Dermis blood vessel endothelial cell (primary cell): ENCODE measurements around the gene SRSF10. TPM values are rescaled to one million over a fixed set of nuclear protein-coding genes. Genes with fewer than 3 reads are reported as not detected.
"Not testable (repeated sequence)": the region's sequence is repeated elsewhere in the genome, so short reads cannot be mapped to it uniquely, and the experiment has no call there.

Experiments used
- DNase-seq: peaks from one replicate; pipeline ENCODE4 v3.0.0; 2010
- total RNA-seq: library from RNA; depleted of rRNA; stranded (reverse); fragments of >200 nt; gene quantifications from 2 replicates; pipeline ENCODE4 v1.2.3, GENCODE V29; 2014

Gene SRSF10
- 108 and 109 TPM in 2 replicates for total RNA-seq

DNA sequence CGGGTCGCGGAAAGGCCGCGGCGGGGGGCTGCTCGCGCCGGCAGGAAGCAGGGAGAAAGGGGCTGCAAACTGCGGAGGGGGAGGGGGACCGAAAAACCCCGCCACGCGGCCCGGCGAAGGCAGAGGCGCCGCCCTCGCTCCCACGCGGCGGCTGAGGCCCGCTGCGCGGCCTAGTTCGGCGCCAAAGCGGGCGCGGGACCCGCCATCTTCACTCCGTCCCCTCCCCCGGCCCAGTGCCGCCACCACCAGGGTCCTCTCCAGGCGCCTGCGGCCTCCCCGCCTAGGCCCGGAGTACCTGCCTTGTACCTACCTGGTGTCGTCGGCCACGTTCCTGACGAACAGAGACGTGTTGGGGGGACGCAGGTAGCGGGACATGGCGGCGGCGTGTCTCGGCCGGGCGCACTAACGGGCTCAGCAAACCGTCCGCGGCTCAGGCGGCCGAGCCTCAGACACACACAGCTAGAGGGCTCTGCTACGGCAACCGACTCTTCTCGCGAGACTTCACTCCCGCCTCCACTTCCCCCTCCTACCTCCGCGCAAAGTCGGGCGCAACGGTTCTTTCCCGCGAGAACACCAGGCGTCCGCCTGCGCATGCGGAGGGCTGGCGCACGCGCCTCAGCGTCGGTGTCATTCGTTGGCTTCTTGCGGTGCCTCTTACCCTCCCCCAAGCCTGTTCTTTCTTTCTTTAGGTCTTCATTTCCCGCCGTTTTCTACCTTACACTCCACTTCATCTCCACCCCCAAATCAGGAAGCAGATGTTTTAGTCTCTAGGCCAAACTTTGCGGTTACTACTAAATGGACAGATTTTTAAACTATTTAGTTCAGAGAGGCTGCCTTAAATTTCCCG is at the start of gene SRSF10:
Gene SRSF10 (minus strand): TSS at position 447 of the 847 bp plus-strand sequence. CDS start 72 bp downstream, at position 375.
- DNase-seq = peak; percentile 100

DNA sequence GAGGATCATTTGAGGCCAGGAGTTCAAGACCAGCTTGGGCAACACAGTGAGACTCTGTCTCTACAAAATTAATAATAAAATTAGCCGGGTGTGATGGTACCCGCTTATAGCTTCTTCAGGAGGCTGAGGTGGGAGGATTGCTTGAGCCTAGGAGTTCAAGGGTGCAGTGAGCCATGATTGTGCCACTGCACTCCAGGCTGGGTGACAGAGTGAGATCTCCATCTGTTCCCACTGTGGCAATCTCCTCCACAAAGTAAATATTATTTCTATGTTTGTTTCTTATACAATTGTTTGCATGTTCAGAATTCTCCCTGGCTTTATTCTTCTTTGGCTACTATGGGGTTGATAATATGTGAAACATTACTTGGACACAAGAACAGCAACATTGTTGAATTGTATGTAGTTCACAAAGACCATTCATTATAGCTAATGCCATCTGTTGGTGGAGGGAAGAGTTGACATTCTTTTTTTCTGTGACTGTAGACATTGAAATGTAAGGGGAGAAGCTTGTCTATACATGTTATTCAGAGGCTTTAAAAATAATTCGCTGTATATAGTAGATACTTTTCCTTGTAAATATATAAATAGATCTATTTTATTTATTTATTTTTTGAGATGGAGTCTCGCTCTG is 47.8 kb upstream of the SRSF10 start:
- DNase-seq = peak; percentile 77

DNA sequence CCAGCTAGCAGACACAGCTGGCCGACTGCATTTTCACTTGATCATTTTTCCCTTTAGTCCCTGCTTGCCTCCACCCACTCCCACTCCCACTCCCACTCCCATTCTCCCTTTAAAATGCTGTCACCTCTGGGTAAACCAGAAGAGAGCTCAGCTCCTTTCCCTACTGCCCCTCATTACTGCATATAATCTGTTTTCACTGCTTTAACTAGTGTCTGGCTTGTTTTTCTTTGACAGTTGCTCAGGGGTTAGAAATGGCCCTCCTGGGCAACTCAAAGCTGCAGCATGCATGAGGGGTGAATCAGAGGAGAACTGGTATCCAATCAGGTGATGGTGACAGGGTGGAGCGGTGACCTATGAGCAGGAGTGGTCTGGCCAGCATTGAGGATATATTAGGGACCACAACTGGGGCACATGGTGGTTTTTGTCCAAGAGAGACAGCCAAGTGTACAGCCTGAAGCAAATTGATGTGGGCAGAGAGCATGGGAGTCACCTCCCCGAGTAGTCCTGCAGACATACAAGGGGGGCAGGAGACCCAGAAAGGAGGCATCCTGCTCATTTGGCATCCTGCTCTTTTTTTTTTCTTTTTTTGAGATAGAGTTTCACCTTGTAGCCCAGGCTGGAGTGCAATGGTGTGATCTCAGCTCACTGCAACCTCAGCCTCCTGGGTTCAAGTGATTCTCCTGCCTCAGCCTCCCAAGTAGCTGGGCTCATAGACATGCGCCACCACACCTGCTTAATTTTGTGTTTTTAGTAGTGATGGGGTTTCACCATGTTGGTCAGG is 42.6 kb upstream of the SRSF10 start:
- peak; percentile 23 for DNase-seq

- peak; percentile 30 for DNase-seq
These were observed 41.5 kb upstream of the SRSF10 start for GRCh38 chr1:24021403-24022266.

DNA sequence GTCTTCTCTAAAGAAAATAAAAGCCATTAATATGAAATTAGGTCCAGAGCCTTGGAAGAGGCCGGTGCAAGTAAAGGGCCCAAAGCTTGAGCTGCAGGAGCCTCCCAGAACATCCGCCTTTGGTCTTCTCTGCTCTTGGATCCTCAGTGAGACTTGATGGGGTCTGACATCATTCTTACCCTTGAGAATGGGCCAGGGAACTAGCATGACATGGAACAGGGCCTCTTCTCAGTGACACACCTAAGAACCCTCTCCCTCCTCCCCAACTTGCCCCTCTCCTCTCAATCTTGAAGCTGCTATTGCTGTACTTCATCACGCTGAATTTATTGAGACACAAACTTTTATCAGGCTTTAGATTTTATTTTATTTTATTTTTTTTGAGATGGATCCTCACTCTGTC is 40.3 kb upstream of the SRSF10 start:
- no peak for DNase-seq

DNA sequence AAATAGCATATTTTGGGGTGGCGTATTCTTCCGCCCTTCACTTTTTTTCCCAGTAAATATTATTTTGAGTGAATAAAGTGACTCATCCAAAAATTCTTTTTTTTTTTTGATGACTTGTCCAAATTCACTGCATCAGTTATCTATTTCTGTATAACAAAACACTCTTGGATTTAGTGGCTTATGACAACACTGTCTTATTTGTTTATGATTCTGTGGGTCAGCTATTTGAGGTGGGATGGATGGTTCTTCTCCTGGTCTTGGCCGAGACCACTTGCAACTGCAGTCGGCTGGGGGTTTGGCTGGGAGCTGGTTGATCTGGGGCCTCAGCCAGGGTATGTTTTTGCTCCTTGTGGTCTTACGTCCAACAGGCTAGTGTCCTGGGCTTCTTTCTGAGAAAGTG is 39.9 kb upstream of the SRSF10 start:
- DNase-seq = no peak

GRCh38 chr1:24018611-24019580 is 38.8 kb upstream of the SRSF10 start:
- DNase-seq = peak; percentile 100

DNA sequence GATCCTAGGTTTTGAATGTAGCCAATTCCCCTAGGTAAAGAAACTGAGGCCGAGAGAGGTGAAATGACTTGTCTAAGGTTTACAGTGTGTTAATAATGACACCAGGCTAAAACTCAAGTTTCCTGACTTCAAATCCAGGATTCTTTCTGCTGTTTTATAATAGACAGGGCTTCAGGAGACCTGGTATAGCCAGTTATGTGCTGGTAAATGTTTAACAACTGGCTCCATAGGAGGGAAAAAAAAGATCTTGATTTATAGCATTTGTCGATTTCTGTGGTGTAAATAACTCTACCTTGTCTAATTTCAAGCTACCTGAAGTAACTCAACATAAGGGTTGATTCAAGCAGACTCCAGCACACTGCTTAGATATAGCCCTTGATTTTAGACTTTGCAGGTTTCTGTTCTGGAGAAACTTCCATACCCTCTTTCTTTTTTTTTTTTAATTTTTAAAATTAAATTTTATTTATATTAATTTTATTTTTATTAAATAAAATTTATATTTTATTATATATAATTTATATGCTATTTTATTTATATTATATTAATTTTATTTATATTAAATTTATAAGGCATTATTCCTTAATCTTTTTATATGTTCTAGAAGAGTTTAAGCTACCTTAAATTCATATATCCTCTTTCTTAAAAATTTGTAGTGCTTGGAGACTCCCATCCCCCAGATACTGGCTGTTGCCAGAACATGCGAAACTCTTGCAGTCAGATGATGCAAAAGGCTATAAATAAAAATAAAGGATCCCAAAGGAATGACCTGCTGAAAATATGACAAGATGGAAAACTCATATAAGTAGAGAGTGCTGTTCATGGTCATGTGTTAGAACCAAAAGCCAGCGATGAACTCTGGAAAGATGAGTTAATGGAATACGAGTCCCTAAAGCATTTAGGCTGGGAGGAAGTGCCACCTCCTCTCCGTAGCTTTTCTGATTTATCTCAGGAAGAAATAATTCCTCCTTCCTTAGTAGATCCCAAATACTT is 35.4 kb upstream of the SRSF10 start:
- DNase-seq = peak; percentile 21

- not testable (repeated sequence) for DNase-seq
These were observed 32.8 kb upstream of the SRSF10 start for GRCh38 chr1:24012878-24013277.

DNA sequence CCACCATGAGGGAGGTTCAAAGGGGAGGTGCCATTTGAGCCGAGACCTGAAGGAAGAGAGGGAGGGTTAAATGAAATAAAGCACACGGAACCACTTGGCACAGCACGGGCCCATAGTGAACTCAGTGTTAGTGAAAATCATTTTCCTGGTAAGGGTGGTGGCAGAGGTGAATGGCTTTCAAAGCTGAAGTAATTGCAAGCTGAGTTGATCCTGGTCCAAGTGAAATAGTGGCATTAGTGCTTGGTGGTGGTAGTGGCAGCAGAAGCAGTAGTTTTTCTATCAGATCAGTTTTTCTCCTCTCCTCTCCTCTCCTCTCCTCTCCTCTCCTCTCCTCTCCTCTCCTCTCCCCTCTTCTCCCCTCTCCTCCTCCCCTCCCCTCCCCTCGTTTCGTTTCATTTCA is 30.5 kb upstream of the SRSF10 start:
- DNase-seq = no peak

GRCh38 chr1:24009406-24009805 is 29.3 kb upstream of the SRSF10 start:
- peak; percentile 82 for DNase-seq

DNA sequence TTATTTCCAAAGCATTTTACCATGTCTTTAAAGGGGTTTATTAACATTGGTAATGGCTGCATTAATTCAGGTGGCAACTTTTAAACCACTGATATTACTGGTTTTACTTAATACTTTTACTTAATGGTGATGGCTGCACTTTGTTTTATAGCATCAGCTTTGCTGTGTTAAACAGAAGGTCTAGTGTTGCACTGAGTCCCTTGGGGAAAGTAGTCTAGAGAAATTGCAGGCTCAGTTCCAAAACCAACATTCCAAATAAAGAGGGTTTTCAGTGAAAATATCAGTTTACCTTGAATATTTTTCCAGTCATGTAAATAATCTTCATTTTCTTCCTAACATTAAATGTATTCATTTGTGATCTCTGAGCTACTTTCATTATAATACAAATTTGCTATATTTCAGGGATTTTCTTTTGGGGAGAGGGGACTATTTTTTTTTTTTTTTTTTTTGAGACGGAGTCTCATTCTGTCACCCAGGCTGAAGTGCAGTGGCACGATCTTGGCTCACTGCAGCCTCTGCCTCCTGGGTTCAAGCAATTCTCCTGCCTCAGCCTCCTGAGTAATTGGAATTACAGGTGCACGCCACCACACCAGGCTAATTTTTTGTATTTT is 28.6 kb upstream of the SRSF10 start:
- DNase-seq = peak; percentile 58

GRCh38 chr1:24007079-24007478 is 27.0 kb upstream of the SRSF10 start:
- no peak for DNase-seq

GRCh38 chr1:24005163-24005562 is 25.0 kb upstream of the SRSF10 start:
- no peak for DNase-seq

DNA sequence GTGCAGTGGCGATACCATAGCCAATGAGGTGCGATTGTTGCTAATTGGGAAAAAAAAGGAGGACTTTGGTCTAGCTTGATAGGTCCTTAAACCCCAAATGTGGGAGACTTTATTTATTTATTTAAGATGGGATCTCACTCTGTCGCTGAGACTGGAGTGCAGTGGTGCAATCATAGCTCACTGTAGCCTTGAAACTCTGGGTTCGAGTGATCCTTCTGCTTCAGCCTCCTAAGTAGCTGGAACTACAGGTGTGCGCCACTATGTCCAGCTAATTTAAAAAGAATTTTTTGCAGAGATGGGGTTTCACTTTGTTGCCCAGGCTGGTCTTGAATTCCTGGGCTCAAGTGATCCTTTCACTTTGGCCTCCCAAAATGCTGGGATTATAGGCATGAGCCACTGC is 24.0 kb upstream of the SRSF10 start:
- DNase-seq = no peak

DNA sequence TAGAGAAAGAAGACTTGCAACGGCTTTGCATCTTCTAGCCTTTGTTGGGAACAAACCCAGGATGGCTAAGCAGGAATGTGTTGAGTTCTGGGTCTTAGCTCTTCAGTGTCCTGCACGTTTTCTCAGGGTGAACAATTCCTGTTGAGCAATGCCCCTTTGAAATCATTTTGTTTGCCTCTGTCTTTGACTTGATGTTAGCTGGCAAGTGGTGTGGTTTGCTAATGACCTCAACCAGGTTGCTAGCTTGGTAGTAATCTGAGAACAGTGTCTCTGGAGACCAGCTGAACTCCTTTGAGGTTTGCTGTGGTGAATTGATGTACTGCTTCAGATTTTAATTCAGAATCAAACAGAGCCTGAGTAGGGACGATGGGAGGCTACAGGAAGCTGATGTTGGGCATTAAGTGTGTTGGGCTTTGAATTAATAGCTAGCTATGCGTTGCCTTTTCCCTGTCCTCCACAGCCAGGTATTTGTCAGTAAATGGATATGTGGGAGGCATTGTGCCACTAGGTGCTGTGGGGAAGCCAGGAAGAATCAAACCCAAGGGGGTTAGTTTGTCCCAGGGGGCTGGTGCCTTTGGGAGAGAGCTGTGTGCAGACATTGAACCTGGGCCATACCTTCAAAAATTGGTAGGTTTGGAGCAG is 23.3 kb upstream of the SRSF10 start:
- DNase-seq = no peak

- DNase-seq = no peak
These were observed 22.6 kb upstream of the SRSF10 start for GRCh38 chr1:24002695-24003094.

DNA sequence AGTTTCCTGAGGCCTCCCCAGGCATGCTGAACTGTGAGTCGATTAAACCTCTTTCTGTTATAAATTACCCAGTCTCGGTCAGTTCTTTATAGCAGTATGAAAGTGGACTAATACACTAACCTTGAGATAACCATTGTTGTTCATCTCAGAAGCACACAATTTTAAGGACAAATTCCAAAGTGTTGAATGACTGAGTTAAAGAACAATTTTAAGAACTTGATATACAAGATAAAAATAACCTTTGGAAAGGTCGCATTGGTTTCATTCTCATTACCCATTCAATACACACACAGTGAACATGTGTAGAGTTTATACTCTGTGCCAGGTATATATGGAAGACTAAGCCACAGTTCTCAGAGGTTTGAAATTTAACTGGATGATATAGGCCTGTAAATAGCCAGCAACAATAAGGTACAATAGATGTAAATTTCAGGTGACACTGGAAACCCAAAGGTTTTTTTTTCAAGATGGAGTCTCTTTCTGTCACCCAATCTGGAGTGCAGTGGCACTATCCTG is 19.1 kb upstream of the SRSF10 start:
- no peak for DNase-seq

- DNase-seq = no peak
These were observed 17.7 kb upstream of the SRSF10 start for GRCh38 chr1:23997812-23998211.
